ENCODE measurements around the gene ENDOU. TPM values are rescaled to one million over a fixed set of nuclear protein-coding genes. Genes with fewer than 3 reads are reported as not detected.

ENDOU gene
- total RNA-seq, 2 experiments from 2014 or later, result not detected

GRCh38 chr12:47736877-47737676 is 11.8 kb upstream of the ENDOU start:
- ChIA-PET POLR2A (no interaction called here), CTCF (interaction anchor here (0.9 to 2.1 kb wide), 3 partner anchors 7 to 102 kb away, joined by 4 to 8 read pairs (median 5); no protein-coding TSS in a partner anchor)

- ChIA-PET CTCF (interaction anchor here (0.9 to 2.1 kb wide), 3 partner anchors 8 to 102 kb away, joined by 4 to 8 read pairs (median 5); no protein-coding TSS in a partner anchor), POLR2A (no interaction called here)
Measured at GRCh38 chr12:47736216-47736615, 10.9 kb upstream of the ENDOU start.

- ChIA-PET POLR2A (no interaction called here), CTCF (interaction anchor here (1.3 to 2.1 kb wide), 2 partner anchors 9 to 32 kb away, joined by 4 to 8 read pairs; no protein-coding TSS in a partner anchor)
Measured at GRCh38 chr12:47735649-47736048, 10.4 kb upstream of the ENDOU start.

- ChIA-PET POLR2A (no interaction called here), CTCF (interaction anchor here (0.9 to 1.2 kb wide), 2 partner anchors 20 to 28 kb away, joined by 3 read pairs; no protein-coding TSS in a partner anchor)
Measured at GRCh38 chr12:47734725-47735480, 9.6 kb upstream of the ENDOU start.

GRCh38 chr12:47733142-47733541 is 7.9 kb upstream of the ENDOU start:
- ChIA-PET CTCF (interaction anchor here (1.0 to 3.3 kb wide), 4 partner anchors 9 to 230 kb away, joined by 3 to 19 read pairs (median 4); partner anchors contain the start of gene TMEM106C), POLR2A (interaction anchor here (0.8 kb wide), 1 partner anchor 107 kb away, joined by 4 read pairs; no protein-coding TSS in a partner anchor)

GRCh38 chr12:47732504-47732903 is 7.2 kb upstream of the ENDOU start:
- POLR2A ChIA-PET, result no interaction called here
- CTCF ChIA-PET, result interaction anchor here (1.1 to 3.3 kb wide), 3 partner anchors 10 to 35 kb away, joined by 4 to 19 read pairs (median 5); no protein-coding TSS in a partner anchor

GRCh38 chr12:47731723-47732122 is 6.4 kb upstream of the ENDOU start:
- POLR2A ChIA-PET, result no interaction called here
- CTCF ChIA-PET, result interaction anchor here (0.5 to 3.3 kb wide), 3 partner anchors 11 to 237 kb away, joined by 3 to 19 read pairs (median 3); no protein-coding TSS in a partner anchor

GRCh38 chr12:47730341-47730744 is 5.1 kb upstream of the ENDOU start:
- ChIA-PET CTCF (interaction anchor here (1.1 kb wide), 1 partner anchor 14 kb away, joined by 3 read pairs; no protein-coding TSS in a partner anchor), POLR2A (no interaction called here)

GRCh38 chr12:47729233-47729632 is 3.9 kb upstream of the ENDOU start:
- ChIA-PET POLR2A (no interaction called here), CTCF (interaction anchor here (1.5 kb wide), 1 partner anchor 15 kb away, joined by 5 read pairs; no protein-coding TSS in a partner anchor)

GRCh38 chr12:47725893-47726292 is 603 bp upstream of the ENDOU start:
- ChIA-PET CTCF (interaction anchor here (0.6 to 1.6 kb wide), 3 partner anchors 16 to 113 kb away, joined by 3 to 7 read pairs (median 3); no protein-coding TSS in a partner anchor), POLR2A (no interaction called here)

GRCh38 chr12:47722941-47723631 is 2.2 kb downstream of the ENDOU start:
- ChIA-PET CTCF (interaction anchor here (1.2 to 2.5 kb wide), 4 partner anchors 7 to 116 kb away, joined by 3 to 7 read pairs (median 4); no protein-coding TSS in a partner anchor), POLR2A (no interaction called here)

- POLR2A ChIA-PET, result no interaction called here
- CTCF ChIA-PET, result interaction anchor here (0.5 to 1.1 kb wide), 2 partner anchors 33 to 479 kb away, joined by 3 to 4 read pairs; no protein-coding TSS in a partner anchor
Measured at GRCh38 chr12:47722136-47722834, 3.0 kb downstream of the ENDOU start.

GRCh38 chr12:47721431-47721973 is 3.8 kb downstream of the ENDOU start:
- ChIA-PET POLR2A (no interaction called here), CTCF (interaction anchor here (1.1 kb wide), 1 partner anchor 34 kb away, joined by 3 read pairs; no protein-coding TSS in a partner anchor)

- ChIA-PET CTCF (interaction anchor here (1.1 to 1.7 kb wide), 3 partner anchors 23 to 119 kb away, joined by 3 to 5 read pairs (median 4); no protein-coding TSS in a partner anchor), POLR2A (no interaction called here)
Measured at GRCh38 chr12:47718531-47718930, 6.8 kb downstream of the ENDOU start.

GRCh38 chr12:47717443-47718193 is 7.7 kb downstream of the ENDOU start:
- CTCF ChIA-PET, result interaction anchor here (0.7 to 2.2 kb wide), 6 partner anchors 24 to 120 kb away, joined by 3 to 10 read pairs (median 4); no protein-coding TSS in a partner anchor
- POLR2A ChIA-PET, result no interaction called here

GRCh38 chr12:47717046-47717442 is 8.2 kb downstream of the ENDOU start:
- POLR2A ChIA-PET, result no interaction called here
- CTCF ChIA-PET, result interaction anchor here (0.7 to 3.6 kb wide), 5 partner anchors 41 to 59 kb away, joined by 3 to 26 read pairs (median 4); no protein-coding TSS in a partner anchor

GRCh38 chr12:47715877-47716548 is 9.3 kb downstream of the ENDOU start:
- ChIA-PET POLR2A (no interaction called here), CTCF (interaction anchor here (0.7 to 3.6 kb wide), 21 partner anchors 8 to 135 kb away, joined by 3 to 36 read pairs (median 4); partner anchors contain the start of genes RAPGEF3 and SLC48A1)

Measured in activated CD8-positive, alpha-beta memory T cell treated with anti-CD3 and anti-CD28 coated beads for 36 hours (primary cell).